Subcutaneous abdominal adipose tissue (tissue), 5 donors: ENCODE measurements around the gene ATG4A.

ENCODE experiments used
- H3K27ac ChIP-seq: one replicate; pipeline ENCODE4 v1.7.0; 2013; ENCODE audit warnings: low read depth, mild to moderate bottlenecking, inconsistent platforms, low read length, moderate library complexity
- H3K27me3 ChIP-seq, 5 donors: one replicate each; pipeline ENCODE4 v1.7.0; 2013; ENCODE audit warnings: low read length in 5 of 5, inconsistent platforms in 1 of 5; ENCODE audit not compliant: control insufficient read depth in 5 of 5, insufficient read depth in 4 of 5
- H3K36me3 ChIP-seq, 5 donors: one replicate each; pipeline ENCODE4 v1.7.0; 2013; ENCODE audit warnings: low read length in 5 of 5; ENCODE audit not compliant: control insufficient read depth in 5 of 5, insufficient read depth in 5 of 5
- H3K4me1 ChIP-seq, 5 donors: one replicate each; pipeline ENCODE4 v1.7.0; 2013; ENCODE audit warnings: low read length in 5 of 5, mild to moderate bottlenecking in 3 of 5, moderate library complexity in 1 of 5; ENCODE audit not compliant: control insufficient read depth in 5 of 5, insufficient read depth in 5 of 5
- H3K4me3 ChIP-seq, 5 donors: one replicate each; pipeline ENCODE4 v1.7.0; 2013; ENCODE audit warnings: low read length in 5 of 5, low read depth in 1 of 5
- H3K9ac ChIP-seq, 5 donors: one replicate each; pipeline ENCODE4 v1.7.0; 2013; ENCODE audit warnings: low read length in 5 of 5, mild to moderate bottlenecking in 4 of 5, moderate library complexity in 3 of 5
- H3K9me3 ChIP-seq, 5 donors: one replicate each; pipeline ENCODE4 v1.7.0; 2013; ENCODE audit warnings: low read length in 5 of 5; ENCODE audit not compliant: control insufficient read depth in 5 of 5
- donor health status: healthy.
- donor health status: healthy.
- donor health status: healthy.
- donor health status: healthy.
- donor health status: healthy.

The ATG4A gene

GRCh38 chrX:108163333-108164082 is 71.9 kb downstream of the ATG4A start:
- H3K36me3 ChIP-seq, result no peaks in the 10 kb centered on the region
- H3K9me3 ChIP-seq, result no peaks in the 10 kb centered on the region

GRCh38 chrX:108165383-108166111 is 74.0 kb downstream of the ATG4A start:
- no peak overlapping the region for H3K4me3 ChIP-seq
- no peaks in the 10 kb centered on the region for H3K9me3 ChIP-seq
- no peak overlapping the region for H3K27ac ChIP-seq

More at GRCh38 chrX:108163333-108164082, 71.9 kb downstream of the ATG4A start:
- H3K27ac ChIP-seq, result no peak overlapping the region
- H3K4me1 ChIP-seq, result peaks cover 0 to 8% (median 0%) of the 10 kb centered on the region in 5 donors
- no peak overlapping the region for H3K9ac ChIP-seq
- peaks cover 0 to 11% (median 9%) of the 10 kb centered on the region in 5 donors for H3K27me3 ChIP-seq
- H3K4me3 ChIP-seq, result no peak overlapping the region

GRCh38 chrX:108167211-108167872 is 75.8 kb downstream of the ATG4A start:
- H3K27me3 ChIP-seq, result peaks cover 0 to 22% (median 9%) of the 10 kb centered on the region in 5 donors
- H3K9me3 ChIP-seq, result no peaks in the 10 kb centered on the region
- H3K36me3 ChIP-seq, result no peaks in the 10 kb centered on the region
- no peak overlapping the region for H3K4me3 ChIP-seq
- H3K27ac ChIP-seq, result no peak overlapping the region
- peaks cover 0 to 8% (median 0%) of the 10 kb centered on the region in 5 donors for H3K4me1 ChIP-seq
- H3K9ac ChIP-seq, result no peak overlapping the region

More at GRCh38 chrX:108165383-108166111, 74.0 kb downstream of the ATG4A start:
- H3K27me3 ChIP-seq, result peaks cover 0 to 19% (median 9%) of the 10 kb centered on the region in 5 donors
- H3K4me1 ChIP-seq, result peaks cover 0 to 8% (median 0%) of the 10 kb centered on the region in 5 donors
- H3K36me3 ChIP-seq, result no peaks in the 10 kb centered on the region
- H3K9ac ChIP-seq, result no peak overlapping the region

DNA sequence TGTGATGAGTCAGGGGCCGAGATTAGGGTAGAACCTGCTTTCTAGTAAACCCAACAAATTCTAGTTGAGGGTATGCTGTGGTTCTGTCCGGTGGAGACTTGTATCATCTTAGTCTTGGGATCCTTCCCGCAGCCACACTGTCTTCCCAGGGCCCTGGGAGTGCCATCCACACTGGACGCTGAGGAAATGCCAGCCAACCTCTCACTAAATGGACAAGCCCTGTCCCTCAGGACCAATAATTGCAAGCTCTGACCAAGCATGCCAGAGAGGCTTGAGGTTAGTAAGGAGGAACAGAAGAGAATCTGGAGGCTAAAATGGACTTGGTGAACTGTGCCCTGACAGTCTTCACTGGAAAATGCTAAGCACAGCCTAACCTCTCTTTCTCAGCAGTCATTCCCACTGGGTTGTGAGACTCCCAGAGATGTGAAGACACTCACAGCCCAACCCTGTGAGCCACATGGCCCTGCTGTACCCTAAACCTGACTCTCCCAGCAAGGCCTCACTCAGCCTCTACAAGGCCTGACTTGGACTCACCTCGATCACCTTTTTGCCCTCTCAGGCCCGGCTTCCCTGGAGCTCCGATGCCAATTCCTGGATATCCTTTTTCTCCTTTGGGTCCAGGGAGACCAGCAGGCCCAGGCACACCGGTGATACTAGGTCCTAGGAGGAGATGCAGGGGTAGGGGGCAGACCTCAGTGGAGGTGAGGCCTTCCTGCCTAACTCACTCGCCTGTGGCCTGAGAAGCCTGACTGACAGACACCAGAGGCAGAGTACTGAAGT is 77.6 kb downstream of the ATG4A start:
- Histone ChIP-seq H3K36me3 (no peaks in the 10 kb centered on the region), H3K4me1 (peaks cover 0 to 8% (median 0%) of the 10 kb centered on the region in 5 donors), H3K27ac (no peak overlapping the region), H3K9ac (no peak overlapping the region), H3K4me3 (no peak overlapping the region), H3K27me3 (peaks cover 0 to 21% (median 12%) of the 10 kb centered on the region in 5 donors), H3K9me3 (no peaks in the 10 kb centered on the region)

GRCh38 chrX:108169768-108170167 is 78.2 kb downstream of the ATG4A start:
- H3K4me1 ChIP-seq, result peaks cover 0 to 8% (median 0%) of the 10 kb centered on the region in 5 donors
- no peak overlapping the region for H3K27ac ChIP-seq
- H3K9ac ChIP-seq, result no peak overlapping the region
- no peaks in the 10 kb centered on the region for H3K9me3 ChIP-seq
- H3K36me3 ChIP-seq, result no peaks in the 10 kb centered on the region
- no peak overlapping the region for H3K4me3 ChIP-seq
- H3K27me3 ChIP-seq, result peaks cover 0 to 25% (median 9%) of the 10 kb centered on the region in 5 donors

DNA sequence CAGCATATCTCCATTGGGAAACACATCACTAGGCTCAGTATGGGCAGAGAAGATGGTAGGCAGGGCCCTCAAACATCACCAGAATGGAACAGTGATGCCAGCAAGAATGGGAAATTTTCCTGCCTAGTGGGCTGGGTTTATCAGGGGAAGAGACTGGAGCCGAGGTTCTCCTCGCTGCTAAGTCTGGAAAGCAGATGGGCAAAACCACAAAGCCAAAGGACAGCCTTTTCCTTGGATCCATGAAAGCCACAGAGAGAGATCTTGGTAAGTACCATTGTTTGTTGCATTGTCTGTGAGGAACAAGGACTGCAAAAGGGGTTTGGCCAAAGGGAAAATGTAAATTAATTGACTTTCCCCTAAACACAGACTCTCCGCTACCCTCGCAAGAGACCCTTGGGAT is 80.1 kb downstream of the ATG4A start:
- H3K4me1 ChIP-seq, result peaks cover 0 to 5% (median 0%) of the 10 kb centered on the region in 5 donors
- no peaks in the 10 kb centered on the region for H3K36me3 ChIP-seq
- H3K9me3 ChIP-seq, result no peaks in the 10 kb centered on the region

DNA sequence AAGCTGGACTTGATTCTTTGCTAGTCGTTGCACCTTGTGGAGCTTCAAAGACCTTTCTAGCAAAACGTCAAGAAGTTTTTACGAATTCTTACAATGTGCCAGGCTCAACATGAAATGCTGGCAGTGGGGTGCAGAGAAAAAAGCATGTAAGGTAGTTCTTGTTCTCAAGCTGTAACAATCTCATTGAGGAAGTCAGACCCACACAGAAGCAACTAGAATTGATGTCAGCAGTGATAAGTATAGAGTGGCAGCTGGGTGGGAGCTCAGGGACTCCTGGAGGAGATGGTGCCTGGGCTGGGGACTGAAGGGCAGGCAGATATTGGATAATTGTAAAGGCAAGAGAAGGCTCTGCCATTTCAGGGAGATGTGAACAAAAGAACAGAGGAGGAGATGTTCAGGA is 82.3 kb downstream of the ATG4A start:
- peaks cover 0 to 39% (median 10%) of the 10 kb centered on the region in 5 donors for H3K27me3 ChIP-seq
- no peak overlapping the region for H3K27ac ChIP-seq
- H3K4me3 ChIP-seq, result no peak overlapping the region
- no peaks in the 10 kb centered on the region for H3K9me3 ChIP-seq
- H3K4me1 ChIP-seq, result peaks cover 0 to 5% (median 0%) of the 10 kb centered on the region in 5 donors
- no peak overlapping the region for H3K9ac ChIP-seq
- H3K36me3 ChIP-seq, result no peaks in the 10 kb centered on the region

More for the DNA sequence above, 80.1 kb downstream of the ATG4A start:
- no peak overlapping the region for H3K27ac ChIP-seq
- H3K9ac ChIP-seq, result no peak overlapping the region
- peaks cover 0 to 33% (median 10%) of the 10 kb centered on the region in 5 donors for H3K27me3 ChIP-seq
- H3K4me3 ChIP-seq, result no peak overlapping the region

- H3K4me1 ChIP-seq, result no peaks in the 10 kb centered on the region
- no peaks in the 10 kb centered on the region for H3K9me3 ChIP-seq
- H3K27me3 ChIP-seq, result peaks cover 0 to 33% (median 17%) of the 10 kb centered on the region in 5 donors
- H3K9ac ChIP-seq, result no peak overlapping the region
- H3K36me3 ChIP-seq, result no peaks in the 10 kb centered on the region
- no peak overlapping the region for H3K4me3 ChIP-seq
- no peak overlapping the region for H3K27ac ChIP-seq
Observed at GRCh38 chrX:108177351-108178142, 86.0 kb downstream of the ATG4A start.

DNA sequence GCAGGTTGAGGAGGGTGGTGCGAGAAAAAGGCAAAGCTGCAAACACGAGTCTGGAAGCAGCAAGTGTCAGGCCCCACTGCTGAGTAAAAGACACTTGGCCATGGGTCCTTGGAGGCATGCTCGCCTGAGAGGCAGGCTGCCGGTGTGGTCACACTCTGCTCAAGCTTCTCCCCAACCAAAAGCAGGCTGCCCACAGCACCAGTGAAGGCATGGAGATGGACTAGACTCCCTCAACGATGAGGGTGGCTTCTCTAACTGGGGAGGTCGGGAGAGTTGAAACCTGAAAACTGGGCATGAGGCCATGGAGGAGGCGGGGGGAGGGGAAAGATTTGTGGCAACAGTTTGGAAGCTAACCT is 86.5 kb downstream of the ATG4A start:
- no peaks in the 10 kb centered on the region for H3K4me1 ChIP-seq
- H3K27me3 ChIP-seq, result peaks cover 0 to 32% (median 17%) of the 10 kb centered on the region in 5 donors
- no peak overlapping the region for H3K4me3 ChIP-seq
- no peaks in the 10 kb centered on the region for H3K36me3 ChIP-seq
- no peak overlapping the region for H3K27ac ChIP-seq
- H3K9me3 ChIP-seq, result no peaks in the 10 kb centered on the region
- no peak overlapping the region for H3K9ac ChIP-seq
